Measurements from ENCODE around the gene KIF3C.

- TF ChIP-seq CTCF (IDR thresholded peaks at IDR 0.05), result no peak
- no peak for TF ChIP-seq POLR2A (IDR thresholded peaks at IDR 0.05; ENCODE audit: low read depth)
- no peak for TF ChIP-seq POLR2AphosphoS5 (IDR thresholded peaks at IDR 0.05)
- TF ChIP-seq EP300 (IDR thresholded peaks at IDR 0.05), result no peak
Observed at GRCh38 chr2:25895610-25896009, 86.7 kb downstream of the KIF3C start.
